Measurements from ENCODE around the gene CHRNB1.

GRCh38 chr17:7432296-7432695 lies 12.6 kb upstream of the CHRNB1 start:
- TF ChIP-seq POLR2A (IDR thresholded peaks at IDR 0.05): no peak
- TF ChIP-seq, protein P1, sequence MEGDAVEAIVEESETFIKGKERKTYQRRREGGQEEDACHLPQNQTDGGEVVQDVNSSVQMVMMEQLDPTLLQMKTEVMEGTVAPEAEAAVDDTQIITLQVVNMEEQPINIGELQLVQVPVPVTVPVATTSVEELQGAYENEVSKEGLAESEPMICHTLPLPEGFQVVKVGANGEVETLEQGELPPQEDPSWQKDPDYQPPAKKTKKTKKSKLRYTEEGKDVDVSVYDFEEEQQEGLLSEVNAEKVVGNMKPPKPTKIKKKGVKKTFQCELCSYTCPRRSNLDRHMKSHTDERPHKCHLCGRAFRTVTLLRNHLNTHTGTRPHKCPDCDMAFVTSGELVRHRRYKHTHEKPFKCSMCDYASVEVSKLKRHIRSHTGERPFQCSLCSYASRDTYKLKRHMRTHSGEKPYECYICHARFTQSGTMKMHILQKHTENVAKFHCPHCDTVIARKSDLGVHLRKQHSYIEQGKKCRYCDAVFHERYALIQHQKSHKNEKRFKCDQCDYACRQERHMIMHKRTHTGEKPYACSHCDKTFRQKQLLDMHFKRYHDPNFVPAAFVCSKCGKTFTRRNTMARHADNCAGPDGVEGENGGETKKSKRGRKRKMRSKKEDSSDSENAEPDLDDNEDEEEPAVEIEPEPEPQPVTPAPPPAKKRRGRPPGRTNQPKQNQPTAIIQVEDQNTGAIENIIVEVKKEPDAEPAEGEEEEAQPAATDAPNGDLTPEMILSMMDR (IDR thresholded peaks at IDR 0.05): no peak

All from heart left ventricle (tissue), 13 donors.